ENCODE measurements around the gene MCAM.

DNA sequence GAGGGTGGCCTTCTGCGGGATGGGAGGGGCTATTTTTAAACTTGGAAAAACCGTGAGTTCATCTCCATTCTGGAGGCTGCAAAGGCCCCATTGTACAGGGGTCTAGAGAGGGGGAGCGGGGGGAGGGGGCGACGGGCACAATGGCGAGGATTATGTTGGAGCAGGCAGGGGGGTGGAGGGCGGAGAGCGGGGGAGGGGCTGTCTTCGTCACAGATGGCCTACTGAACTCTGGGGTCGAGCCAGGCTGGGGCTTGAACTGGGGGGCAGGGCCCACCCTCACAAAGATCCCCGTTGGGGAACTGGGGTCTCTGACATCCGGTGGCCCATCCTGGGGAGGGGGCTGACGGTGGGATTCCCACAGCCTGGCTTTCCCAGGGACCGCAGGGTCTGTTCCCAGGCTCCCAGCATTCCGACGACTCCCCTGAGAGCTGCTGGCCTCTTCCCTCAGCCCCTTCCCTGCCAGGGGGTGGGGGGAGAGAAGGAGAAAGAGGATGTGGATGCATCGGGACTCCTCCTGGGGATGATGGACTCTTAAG lies 3.4 kb upstream of the MCAM start:
- no peak for TF ChIP-seq GABPA (IDR thresholded peaks at IDR 0.05 in 1 of 2, conservative IDR thresholded peaks at IDR 0.05 in 1 of 2)
- TF ChIP-seq, protein P1, sequence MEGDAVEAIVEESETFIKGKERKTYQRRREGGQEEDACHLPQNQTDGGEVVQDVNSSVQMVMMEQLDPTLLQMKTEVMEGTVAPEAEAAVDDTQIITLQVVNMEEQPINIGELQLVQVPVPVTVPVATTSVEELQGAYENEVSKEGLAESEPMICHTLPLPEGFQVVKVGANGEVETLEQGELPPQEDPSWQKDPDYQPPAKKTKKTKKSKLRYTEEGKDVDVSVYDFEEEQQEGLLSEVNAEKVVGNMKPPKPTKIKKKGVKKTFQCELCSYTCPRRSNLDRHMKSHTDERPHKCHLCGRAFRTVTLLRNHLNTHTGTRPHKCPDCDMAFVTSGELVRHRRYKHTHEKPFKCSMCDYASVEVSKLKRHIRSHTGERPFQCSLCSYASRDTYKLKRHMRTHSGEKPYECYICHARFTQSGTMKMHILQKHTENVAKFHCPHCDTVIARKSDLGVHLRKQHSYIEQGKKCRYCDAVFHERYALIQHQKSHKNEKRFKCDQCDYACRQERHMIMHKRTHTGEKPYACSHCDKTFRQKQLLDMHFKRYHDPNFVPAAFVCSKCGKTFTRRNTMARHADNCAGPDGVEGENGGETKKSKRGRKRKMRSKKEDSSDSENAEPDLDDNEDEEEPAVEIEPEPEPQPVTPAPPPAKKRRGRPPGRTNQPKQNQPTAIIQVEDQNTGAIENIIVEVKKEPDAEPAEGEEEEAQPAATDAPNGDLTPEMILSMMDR (IDR thresholded peaks at IDR 0.05; ENCODE audit: low read depth, low read length, missing input control), result no peak
- no peak for TF ChIP-seq JUND (IDR thresholded peaks at IDR 0.05)
